Esophagus (tissue), 2 donors: ENCODE measurements around the gene GPR26. TPM values are rescaled to one million over a fixed set of nuclear protein-coding genes. Genes with fewer than 3 reads are reported as not detected.

ENCODE experiments used
- H3K27ac ChIP-seq, 2 donors: one replicate each; pipeline ENCODE4 v1.5.1; 2013; ENCODE audit warnings: low read depth in 2 of 2, mild to moderate bottlenecking in 2 of 2, inconsistent platforms in 1 of 2, low read length in 1 of 2, moderate library complexity in 1 of 2
- H3K27me3 ChIP-seq, 2 donors: one replicate each; pipeline ENCODE4 v1.6.1; 2013; ENCODE audit warnings: low read length in 2 of 2, control low read depth in 1 of 2, mild to moderate bottlenecking in 1 of 2; ENCODE audit not compliant: insufficient read depth in 2 of 2, control insufficient read depth in 1 of 2
- H3K36me3 ChIP-seq, 2 donors: one replicate each; pipeline ENCODE4 v1.6.1; 2013; ENCODE audit warnings: low read length in 1 of 2; ENCODE audit not compliant: control insufficient read depth in 2 of 2, insufficient read depth in 2 of 2
- H3K4me1 ChIP-seq, 2 donors: one replicate each; pipeline ENCODE4 v1.6.1; 2013; ENCODE audit warnings: low read length in 1 of 2; ENCODE audit not compliant: control insufficient read depth in 2 of 2, insufficient read depth in 2 of 2
- H3K4me3 ChIP-seq, 2 donors: one replicate each; pipeline ENCODE4 v1.5.1; 2013; ENCODE audit warnings: low read length in 2 of 2, mild to moderate bottlenecking in 2 of 2, low read depth in 1 of 2, moderate library complexity in 1 of 2
- H3K9me3 ChIP-seq, 2 donors: one replicate each; pipeline ENCODE4 v1.6.1; 2013; ENCODE audit warnings: mild to moderate bottlenecking in 2 of 2, low read depth in 1 of 2, low read length in 1 of 2, moderate library complexity in 1 of 2; ENCODE audit not compliant: control insufficient read depth in 2 of 2, insufficient read depth in 1 of 2
- WGBS, 2 donors: extraction: QIAGEN DNeasy Blood & Tissue Kit; methylation state at CpG; one replicate each; pipeline ENCODE4 v1.1.7; 2013; 5-methylcytosine and 5-hydroxymethylcytosine counted together
- polyA plus RNA-seq, 2 donors: library from polyadenylated mRNA; stranded (reverse); fragments of 200-250 nt; gene quantifications; one replicate each; pipeline ENCODE4 v1.2.3, GENCODE V29; 2013
- donor health status: healthy with polysubstance abuse.
- donor health status: Bipolar disorder and iron deficiency.

The GPR26 gene
- polyA plus RNA-seq, 2 donors: not detected

DNA sequence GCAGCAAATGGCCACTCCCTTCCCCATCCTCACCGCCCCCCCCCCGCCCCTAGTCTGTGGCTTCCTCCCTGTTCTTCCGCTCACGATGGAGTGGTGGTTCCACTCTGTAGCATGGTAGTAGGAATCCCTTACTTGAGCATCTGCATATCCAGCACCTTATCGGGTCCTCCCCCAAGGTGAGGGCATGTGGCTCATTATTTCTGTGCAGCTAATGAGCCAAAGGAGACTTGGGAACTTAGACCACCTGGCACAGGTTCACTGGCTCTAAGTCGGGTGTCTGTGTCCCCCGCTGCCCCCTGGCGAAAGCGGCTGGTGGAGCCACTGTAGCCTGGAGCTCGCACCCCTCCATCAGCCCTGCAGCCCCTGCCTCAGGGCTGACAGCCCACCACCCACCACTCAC, 22.8 kb upstream of the GPR26 start:
- H3K36me3 ChIP-seq: no peaks in the 10 kb centered on the region

DNA sequence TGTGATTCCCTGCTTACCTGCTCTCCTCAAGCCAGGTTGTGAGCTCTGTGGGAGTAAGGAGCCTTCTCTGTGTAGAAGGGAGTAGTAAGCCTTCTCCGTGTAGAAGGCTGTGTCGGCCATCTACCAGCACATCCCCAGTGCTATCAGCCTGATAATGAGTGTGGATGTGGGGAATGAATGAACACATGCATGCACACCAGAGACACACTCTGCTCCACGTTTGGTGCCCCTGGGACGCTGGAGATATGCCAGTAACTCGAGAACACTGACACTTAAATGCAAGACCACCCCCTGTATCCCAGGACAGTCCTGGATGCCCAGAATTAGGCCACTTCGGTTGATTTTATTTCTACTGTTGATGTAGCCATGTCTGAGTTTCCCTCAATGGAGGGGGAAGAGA, 21.1 kb upstream of the GPR26 start:
- H3K27ac ChIP-seq: no peak overlapping the region
- WGBS, 2 donors: 64 to 65% methylated on average over 6 of the region's 6 CpGs
- H3K4me1 ChIP-seq: no peaks in the 10 kb centered on the region
- no peak overlapping the region for H3K4me3 ChIP-seq
- no peaks in the 10 kb centered on the region for H3K36me3 ChIP-seq
- H3K9me3 ChIP-seq: no peaks in the 10 kb centered on the region
- H3K27me3 ChIP-seq: no peaks in the 10 kb centered on the region

More for the DNA sequence above, 22.8 kb upstream of the GPR26 start:
- no peaks in the 10 kb centered on the region for H3K27me3 ChIP-seq
- no peaks in the 10 kb centered on the region for H3K9me3 ChIP-seq
- WGBS, 2 donors: 76 to 80% methylated on average over 10 of the region's 10 CpGs
- H3K27ac ChIP-seq: no peak overlapping the region
- no peaks in the 10 kb centered on the region for H3K4me1 ChIP-seq
- no peak overlapping the region for H3K4me3 ChIP-seq

DNA sequence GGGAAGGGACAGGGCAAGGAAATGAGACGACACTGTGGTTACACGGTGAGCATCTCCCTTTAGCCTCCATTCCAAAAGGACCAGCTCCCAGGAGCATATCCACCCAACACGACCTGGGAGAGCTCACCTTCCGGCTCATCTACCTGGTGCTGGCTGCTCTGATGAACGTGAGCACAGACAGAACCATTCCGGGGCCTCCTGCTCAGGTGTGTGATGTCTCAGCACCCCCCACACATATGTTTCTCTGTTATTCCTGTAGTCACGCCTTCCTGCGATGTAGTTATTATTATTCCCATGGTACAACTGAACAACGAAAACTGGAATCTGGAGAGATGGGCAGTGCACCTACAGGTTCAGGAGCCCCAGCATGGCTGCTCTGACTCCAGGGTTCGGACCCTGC, 20.5 kb upstream of the GPR26 start:
- no peaks in the 10 kb centered on the region for H3K36me3 ChIP-seq
- 80% methylated on average over 10 of the region's 10 CpGs for WGBS, 2 donors
- no peaks in the 10 kb centered on the region for H3K27me3 ChIP-seq
- H3K9me3 ChIP-seq: no peaks in the 10 kb centered on the region
- no peak overlapping the region for H3K27ac ChIP-seq
- H3K4me3 ChIP-seq: no peak overlapping the region
- H3K4me1 ChIP-seq: no peaks in the 10 kb centered on the region

DNA sequence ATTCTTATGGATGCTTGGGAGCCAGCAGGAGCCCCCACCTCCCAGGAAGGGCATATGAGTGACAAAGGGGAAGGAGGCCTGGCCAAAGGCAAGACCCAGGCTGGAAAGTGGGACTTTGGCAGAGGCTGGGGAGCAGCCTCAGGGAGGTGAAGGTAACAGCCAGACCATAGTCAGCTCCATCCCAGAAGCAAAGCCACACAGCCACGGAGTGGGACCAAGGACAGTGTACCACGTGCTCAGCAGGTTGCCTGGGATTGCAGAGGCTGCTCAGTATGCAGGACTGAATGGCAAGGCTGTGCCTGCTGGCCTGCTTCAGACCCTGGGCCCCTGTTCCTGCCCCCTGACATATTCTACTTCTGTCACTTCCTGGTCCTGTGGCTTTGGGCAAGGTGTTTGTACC, 17.6 kb upstream of the GPR26 start:
- no peaks in the 10 kb centered on the region for H3K36me3 ChIP-seq
- H3K27me3 ChIP-seq: no peaks in the 10 kb centered on the region
- no peaks in the 10 kb centered on the region for H3K4me1 ChIP-seq
- H3K9me3 ChIP-seq: no peaks in the 10 kb centered on the region
- no peak overlapping the region for H3K27ac ChIP-seq
- WGBS, 2 donors: 33 to 38% methylated on average over 2 of the region's 2 CpGs
- no peak overlapping the region for H3K4me3 ChIP-seq

DNA sequence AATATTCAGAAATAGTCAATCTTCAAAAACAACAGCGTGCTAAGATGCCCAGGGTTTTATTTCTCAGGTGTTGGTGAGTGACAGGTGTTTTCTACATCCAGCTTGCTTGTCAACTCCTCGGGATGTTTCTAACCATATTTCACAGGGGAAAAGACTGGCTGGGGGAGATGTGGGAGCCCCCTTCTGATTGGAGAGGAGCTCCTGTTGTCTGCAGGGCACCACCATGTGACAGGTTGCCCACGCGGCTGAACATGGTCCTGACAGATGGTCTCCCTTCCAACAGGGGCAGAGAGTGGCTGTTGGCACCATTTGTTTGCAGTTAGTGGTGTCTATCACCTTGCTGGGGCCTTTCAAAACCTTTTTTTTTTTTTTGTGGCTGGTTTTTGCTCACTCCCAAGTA, 16.5 kb upstream of the GPR26 start:
- H3K36me3 ChIP-seq: no peaks in the 10 kb centered on the region
- 60 to 62% methylated on average over 4 of the region's 4 CpGs for WGBS, 2 donors
- H3K4me1 ChIP-seq: no peaks in the 10 kb centered on the region
- H3K4me3 ChIP-seq: no peak overlapping the region
- H3K9me3 ChIP-seq: no peaks in the 10 kb centered on the region
- no peaks in the 10 kb centered on the region for H3K27me3 ChIP-seq
- no peak overlapping the region for H3K27ac ChIP-seq

DNA sequence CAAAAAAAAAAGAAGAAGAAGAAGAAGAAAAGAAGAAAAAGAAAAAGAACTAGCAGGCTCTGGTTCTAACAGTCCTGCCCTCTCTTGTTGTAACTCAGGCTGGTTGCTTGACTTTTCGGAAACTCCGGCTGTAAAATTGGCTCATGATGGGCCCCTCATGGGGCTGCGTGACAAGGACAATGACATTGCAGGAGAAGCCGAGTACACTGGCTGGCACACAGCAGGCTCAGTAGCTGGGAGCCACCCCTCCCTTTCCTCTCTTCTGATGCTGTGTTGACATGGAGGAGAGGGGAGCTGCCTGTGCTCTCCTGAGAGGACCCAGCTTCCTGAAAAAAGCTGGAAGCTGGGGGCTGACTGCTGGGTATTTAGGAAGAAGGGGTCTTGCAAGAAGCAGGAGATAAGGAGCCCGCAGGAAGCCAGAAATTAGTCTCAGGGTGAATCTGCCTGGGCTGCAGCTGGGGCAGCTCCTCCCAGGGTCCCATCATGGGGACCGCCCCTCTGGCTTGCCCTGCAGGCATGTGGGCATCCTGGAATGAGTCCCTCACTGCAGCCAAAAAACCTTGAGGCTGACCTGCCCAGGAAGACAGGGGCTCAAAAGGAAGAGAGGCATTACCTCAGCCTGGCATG, 14.6 kb upstream of the GPR26 start:
- no peaks in the 10 kb centered on the region for H3K36me3 ChIP-seq
- WGBS, 2 donors: 76 to 81% methylated on average over 6 of the region's 6 CpGs
- no peaks in the 10 kb centered on the region for H3K27me3 ChIP-seq
- no peak overlapping the region for H3K4me3 ChIP-seq
- no peaks in the 10 kb centered on the region for H3K9me3 ChIP-seq
- no peak overlapping the region for H3K27ac ChIP-seq
- no peaks in the 10 kb centered on the region for H3K4me1 ChIP-seq

DNA sequence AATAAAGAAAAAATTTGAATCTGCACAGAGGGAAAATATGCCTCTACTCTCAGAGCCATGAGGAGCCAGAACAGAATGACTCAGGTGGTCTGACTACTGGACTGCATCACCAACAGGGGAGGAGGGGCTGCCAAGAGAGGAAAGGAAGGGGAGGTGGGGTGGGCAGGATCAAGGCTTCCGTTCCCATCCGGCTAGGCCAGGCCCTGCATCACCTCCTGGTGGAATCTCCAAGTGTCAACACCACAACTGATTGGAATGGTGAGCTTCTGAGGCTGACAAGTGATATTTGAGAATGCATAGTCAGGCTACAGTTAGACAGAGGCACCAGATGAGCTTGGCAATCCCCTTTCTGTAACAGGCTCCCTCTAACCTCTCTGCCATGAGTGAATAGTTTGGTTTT, 10.4 kb upstream of the GPR26 start:
- WGBS, 2 donors: 40 to 45% methylated on average over 2 of the region's 2 CpGs
- Histone ChIP-seq H3K9me3 (no peaks in the 10 kb centered on the region), H3K27me3 (no peaks in the 10 kb centered on the region), H3K27ac (no peak overlapping the region), H3K36me3 (no peaks in the 10 kb centered on the region), H3K4me1 (no peaks in the 10 kb centered on the region), H3K4me3 (no peak overlapping the region)

DNA sequence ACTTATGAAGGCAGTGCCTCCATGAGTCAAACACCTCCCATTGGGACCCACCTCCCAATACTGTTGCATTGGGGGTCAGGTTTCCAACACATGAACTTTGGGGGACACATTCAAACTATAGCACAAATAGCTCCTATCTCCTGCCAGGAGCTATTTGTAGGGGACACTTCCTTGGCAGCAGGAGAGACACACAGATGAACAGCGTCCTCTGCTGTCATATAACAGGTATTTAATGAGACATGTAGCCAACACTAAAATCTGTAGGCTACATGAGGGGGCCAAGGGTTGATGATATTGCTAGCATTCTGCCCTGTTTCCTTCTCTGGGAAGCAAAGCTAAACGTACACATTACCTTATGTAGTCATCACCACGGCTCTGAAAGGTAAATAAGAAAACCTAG, 2.6 kb upstream of the GPR26 start:
- no peaks in the 10 kb centered on the region for H3K36me3 ChIP-seq
- H3K27ac ChIP-seq: no peak overlapping the region
- no peaks in the 10 kb centered on the region for H3K4me1 ChIP-seq
- 16 to 22% methylated on average over 3 of the region's 3 CpGs for WGBS, 2 donors
- no peak overlapping the region for H3K4me3 ChIP-seq
- H3K9me3 ChIP-seq: peaks cover 2 to 11% of the 10 kb centered on the region in 2 donors
- H3K27me3 ChIP-seq: peaks cover 3 to 19% of the 10 kb centered on the region in 2 donors

DNA sequence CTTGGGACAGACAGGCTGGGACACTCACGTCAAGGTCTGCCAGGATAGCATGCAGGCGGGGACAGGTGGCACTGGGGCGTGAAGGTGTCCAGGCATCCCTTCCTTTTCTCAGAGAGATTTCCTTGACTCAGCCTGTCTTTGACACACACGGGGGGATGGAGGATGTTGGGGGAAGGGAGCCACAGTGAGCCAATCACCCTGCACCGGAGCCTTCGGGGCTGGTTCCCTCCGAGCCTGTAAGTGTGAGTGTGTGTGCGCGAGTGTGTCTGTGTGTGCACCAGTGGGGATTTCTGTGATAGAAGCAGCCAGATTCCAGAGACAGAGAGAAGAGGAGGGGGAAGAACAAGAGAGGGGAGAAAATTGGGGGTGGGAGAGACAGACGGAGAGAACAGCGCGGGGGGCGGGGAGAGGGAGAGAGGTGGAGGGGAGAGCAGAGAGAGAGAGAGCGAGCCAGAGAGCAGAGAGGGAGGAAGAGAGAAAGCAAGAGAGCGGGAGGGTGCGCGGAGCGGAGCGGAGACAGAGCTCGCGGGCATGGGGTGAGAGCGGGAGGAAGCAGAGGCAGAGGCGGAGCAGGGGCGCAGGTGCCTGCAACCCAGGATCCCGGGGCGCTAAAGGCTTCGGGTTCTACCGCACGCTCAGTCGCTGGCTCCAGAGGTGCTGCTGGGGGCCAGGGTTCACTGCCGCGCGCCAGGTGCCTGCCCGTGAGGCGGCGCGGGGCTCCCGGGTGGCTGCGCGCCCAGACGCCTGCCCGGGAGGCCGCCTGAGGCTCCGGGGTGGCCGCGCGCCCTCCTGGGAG, 466 bp upstream of the GPR26 start:
- Histone ChIP-seq H3K36me3 (no peaks in the 10 kb centered on the region), H3K4me3 (no peak overlapping the region), H3K27ac (no peak overlapping the region), H3K4me1 (no peaks in the 10 kb centered on the region), H3K27me3 (peaks cover 7 to 19% of the 10 kb centered on the region in 2 donors), H3K9me3 (peaks cover 2 to 11% of the 10 kb centered on the region in 2 donors)
- WGBS, 2 donors: 10 to 13% methylated on average over 29 to 47 of the region's 47 CpGs

DNA sequence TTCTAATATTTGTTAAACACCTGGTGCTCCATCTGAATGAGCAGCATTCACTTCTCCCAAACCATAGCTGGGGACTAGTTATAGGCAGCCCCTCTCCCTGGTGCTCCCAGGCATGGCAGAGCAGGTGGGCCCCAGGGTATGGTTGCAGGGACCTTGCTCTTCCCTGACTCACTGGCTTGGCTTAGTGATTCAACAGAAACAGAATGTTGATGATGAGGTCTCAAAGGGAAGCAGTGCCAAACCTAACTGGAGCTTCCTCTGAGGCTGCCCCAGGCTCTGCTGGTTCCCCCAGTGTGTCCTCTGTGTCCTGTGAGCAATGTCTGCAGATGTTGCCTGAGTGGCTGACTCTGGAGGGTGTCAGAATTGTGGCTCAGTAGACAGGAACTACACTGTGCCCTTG, 3.7 kb downstream of the GPR26 start:
- Histone ChIP-seq H3K27me3 (peaks cover 7 to 13% of the 10 kb centered on the region in 2 donors), H3K27ac (no peak overlapping the region), H3K36me3 (no peaks in the 10 kb centered on the region)

More for the DNA sequence above, 3.7 kb downstream of the GPR26 start:
- no peak overlapping the region for H3K4me3 ChIP-seq
- H3K4me1 ChIP-seq: no peaks in the 10 kb centered on the region
- peaks cover 2 to 12% of the 10 kb centered on the region in 2 donors for H3K9me3 ChIP-seq
